ENCODE data around the gene IFT88.
A peak's percentile ranks its signal among the peaks of the same experiment; 100 is the strongest.
"Not testable (repeated sequence)": the region's sequence is repeated elsewhere in the genome, so short reads cannot be mapped to it uniquely, and the experiment has no call there.

- TF ChIP-seq CTCF (IDR thresholded peaks at IDR 0.05): not testable (repeated sequence)
- TF ChIP-seq EP300 (IDR thresholded peaks at IDR 0.05): peak in 1 of 2 donors; percentile 20
Measured at GRCh38 chr13:20681481-20681880, 114.5 kb downstream of the IFT88 start.
